Measurements from ENCODE around the gene SHOX.

The SHOX gene

DNA sequence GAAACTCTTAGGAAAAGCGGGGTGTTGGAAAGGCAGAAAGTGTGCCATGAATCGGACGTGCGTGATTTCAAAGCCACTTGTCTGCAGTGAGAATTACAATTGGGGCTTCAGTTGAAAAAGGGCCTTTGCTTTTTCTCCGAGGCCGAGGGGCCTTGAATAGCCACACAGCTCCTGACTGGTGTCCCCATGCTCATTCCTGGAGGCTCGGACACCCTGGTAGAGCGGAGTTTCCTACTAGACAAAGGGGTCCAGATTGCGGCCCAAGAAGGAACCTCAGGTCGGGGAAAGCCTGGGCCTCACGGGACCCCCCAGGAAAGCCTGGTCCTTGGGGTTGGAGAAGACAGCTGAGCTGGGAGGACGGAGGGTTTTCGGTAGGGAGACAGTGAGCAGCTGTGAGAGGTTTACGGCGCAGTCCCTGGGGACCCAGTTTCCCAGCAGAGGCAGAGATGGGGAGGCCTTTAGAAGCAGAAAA is 3.0 kb upstream of the SHOX start:
- no peak for DNase-seq
- no peak overlapping the region for H3K56ac ChIP-seq (ENCODE audit: low read length)
- peaks cover 65% of the 10 kb centered on the region for H3K27me3 ChIP-seq (ENCODE audit: insufficient read depth, low read length, poor library complexity)
- no peak overlapping the region for H2BK15ac ChIP-seq (replicated peaks; ENCODE audit: low read depth)
- no peak overlapping the region for H3K9ac ChIP-seq (ENCODE audit: low read length)
- no peak overlapping the region for H3K4ac ChIP-seq (ENCODE audit: low read depth, low read length)
- H4K5ac ChIP-seq (ENCODE audit: low read length), result no peak overlapping the region
- WGBS (ENCODE audit: extremely low coverage, insufficient coverage, low lambda C conversion rate), result no CpG with 5 or more reads among the region's 15 CpGs
- H3K4me1 ChIP-seq (ENCODE audit: control insufficient read depth, low read depth, low read length), result no peaks in the 10 kb centered on the region
- no peak overlapping the region for H4K8ac ChIP-seq (ENCODE audit: low read depth, low read length)
- H2AK5ac ChIP-seq (ENCODE audit: low read length), result no peak overlapping the region
- no peaks in the 10 kb centered on the region for H3K36me3 ChIP-seq (ENCODE audit: control insufficient read depth, insufficient read depth, low read length)
- H3K4me2 ChIP-seq (ENCODE audit: low read length), result no peak overlapping the region
- H3K79me1 ChIP-seq (ENCODE audit: low read length), result no peaks in the 10 kb centered on the region
- H3K27ac ChIP-seq (ENCODE audit: low read depth, low read length), result no peak overlapping the region
- no peak overlapping the region for H3K23ac ChIP-seq (ENCODE audit: low read length)
- no peak overlapping the region for H2BK5ac ChIP-seq (ENCODE audit: low read length)
- H2BK120ac ChIP-seq (ENCODE audit: low read depth, low read length), result no peak overlapping the region
- no peak overlapping the region for H3K4me3 ChIP-seq (ENCODE audit: low read length)
- H3K18ac ChIP-seq (ENCODE audit: low read length), result no peak overlapping the region
- no peaks in the 10 kb centered on the region for H3K79me2 ChIP-seq (ENCODE audit: control insufficient read depth, insufficient read depth, low read length)

- no peak overlapping the region for H3K9ac ChIP-seq (ENCODE audit: low read length)
Observed at GRCh38 chrX:627995-628394, 2.6 kb upstream of the SHOX start.

DNA sequence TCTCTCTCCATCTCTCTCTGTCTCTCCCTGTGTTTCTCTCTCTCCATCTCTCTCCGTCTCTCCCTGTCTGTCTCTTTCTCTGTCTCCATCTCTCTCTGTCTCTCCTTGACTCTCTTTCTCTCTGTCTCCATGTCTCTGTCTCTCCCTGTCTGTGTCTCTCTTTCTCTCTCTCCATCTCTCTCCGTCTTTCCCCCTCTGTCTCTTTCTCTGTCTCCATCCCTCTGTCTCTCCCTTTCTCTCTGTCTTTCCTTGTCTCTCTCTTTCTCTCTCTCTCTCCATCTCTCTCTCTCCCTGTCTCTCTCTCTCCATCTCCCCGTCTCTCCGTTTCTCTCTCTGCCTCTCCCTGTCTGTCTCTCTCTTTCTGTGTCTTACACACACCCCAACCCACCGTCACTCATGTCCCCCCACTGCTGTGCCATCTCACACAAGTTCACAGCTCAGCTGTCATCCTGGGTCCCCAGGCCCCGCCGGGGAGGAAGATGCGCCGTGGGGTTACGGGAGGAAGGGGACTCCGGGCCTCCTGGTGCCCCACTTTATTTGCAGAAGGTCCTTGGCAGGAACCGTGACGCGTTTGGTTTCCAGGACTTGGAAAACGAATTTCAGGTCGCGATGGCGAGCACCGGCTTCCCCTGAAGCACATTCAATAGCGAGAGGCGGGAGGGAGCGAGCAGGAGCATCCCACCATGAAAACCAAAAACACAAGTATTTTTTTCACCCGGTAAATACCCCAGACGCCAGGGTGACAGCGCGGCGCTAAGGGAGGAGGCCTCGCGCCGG is 1.2 kb upstream of the SHOX start:
- H2BK120ac ChIP-seq (ENCODE audit: low read depth, low read length), result no peak overlapping the region
- H3K27ac ChIP-seq (ENCODE audit: low read depth, low read length), result no peak overlapping the region
- no peak overlapping the region for H3K9ac ChIP-seq (ENCODE audit: low read length)
- no peaks in the 10 kb centered on the region for H3K36me3 ChIP-seq (ENCODE audit: control insufficient read depth, insufficient read depth, low read length)
- H3K18ac ChIP-seq (ENCODE audit: low read length), result no peak overlapping the region
- H3K56ac ChIP-seq (ENCODE audit: low read length), result no peak overlapping the region
- H3K4me2 ChIP-seq (ENCODE audit: low read length), result no peak overlapping the region
- DNase-seq, result no peak
- no peak overlapping the region for H3K4me3 ChIP-seq (ENCODE audit: low read length)
- no peak overlapping the region for H3K23ac ChIP-seq (ENCODE audit: low read length)
- H2BK15ac ChIP-seq (replicated peaks; ENCODE audit: low read depth), result no peak overlapping the region
- no peaks in the 10 kb centered on the region for H3K79me1 ChIP-seq (ENCODE audit: low read length)
- peaks cover 72% of the 10 kb centered on the region for H3K27me3 ChIP-seq (ENCODE audit: insufficient read depth, low read length, poor library complexity)
- H3K79me2 ChIP-seq (ENCODE audit: control insufficient read depth, insufficient read depth, low read length), result no peaks in the 10 kb centered on the region
- no peak overlapping the region for H3K4ac ChIP-seq (ENCODE audit: low read depth, low read length)
- H3K4me1 ChIP-seq (ENCODE audit: control insufficient read depth, low read depth, low read length), result no peaks in the 10 kb centered on the region
- H4K8ac ChIP-seq (ENCODE audit: low read depth, low read length), result no peak overlapping the region
- no peak overlapping the region for H2BK5ac ChIP-seq (ENCODE audit: low read length)
- H4K5ac ChIP-seq (ENCODE audit: low read length), result no peak overlapping the region
- H2AK5ac ChIP-seq (ENCODE audit: low read length), result no peak overlapping the region
- no CpG with 5 or more reads among the region's 30 CpGs for WGBS (ENCODE audit: extremely low coverage, insufficient coverage, low lambda C conversion rate)

More at GRCh38 chrX:627995-628394, 2.6 kb upstream of the SHOX start:
- H2BK120ac ChIP-seq (ENCODE audit: low read depth, low read length), result no peak overlapping the region
- H3K79me1 ChIP-seq (ENCODE audit: low read length), result no peaks in the 10 kb centered on the region
- DNase-seq, result no peak
- no peak overlapping the region for H4K8ac ChIP-seq (ENCODE audit: low read depth, low read length)
- H3K27me3 ChIP-seq (ENCODE audit: insufficient read depth, low read length, poor library complexity), result peaks cover 69% of the 10 kb centered on the region
- H3K23ac ChIP-seq (ENCODE audit: low read length), result no peak overlapping the region
- no peaks in the 10 kb centered on the region for H3K4me1 ChIP-seq (ENCODE audit: control insufficient read depth, low read depth, low read length)
- H3K36me3 ChIP-seq (ENCODE audit: control insufficient read depth, insufficient read depth, low read length), result no peaks in the 10 kb centered on the region
- no peak overlapping the region for H4K5ac ChIP-seq (ENCODE audit: low read length)
- no peak overlapping the region for H3K4me3 ChIP-seq (ENCODE audit: low read length)
- no peak overlapping the region for H3K27ac ChIP-seq (ENCODE audit: low read depth, low read length)
- H2BK5ac ChIP-seq (ENCODE audit: low read length), result no peak overlapping the region
- no peak overlapping the region for H3K56ac ChIP-seq (ENCODE audit: low read length)
- H3K4me2 ChIP-seq (ENCODE audit: low read length), result no peak overlapping the region
- no peak overlapping the region for H2AK5ac ChIP-seq (ENCODE audit: low read length)
- no CpG with 5 or more reads among the region's 4 CpGs for whole genome bisulfite sequencing (ENCODE audit: extremely low coverage, insufficient coverage, low lambda C conversion rate)
- no peaks in the 10 kb centered on the region for H3K79me2 ChIP-seq (ENCODE audit: control insufficient read depth, insufficient read depth, low read length)
- no peak overlapping the region for H3K4ac ChIP-seq (ENCODE audit: low read depth, low read length)
- no peak overlapping the region for H2BK15ac ChIP-seq (replicated peaks; ENCODE audit: low read depth)
- no peak overlapping the region for H3K18ac ChIP-seq (ENCODE audit: low read length)

GRCh38 chrX:630007-630611 is 482 bp upstream of the SHOX start:
- peaks cover 75% of the 10 kb centered on the region for H3K27me3 ChIP-seq (ENCODE audit: insufficient read depth, low read length, poor library complexity)
- H3K79me2 ChIP-seq (ENCODE audit: control insufficient read depth, insufficient read depth, low read length), result no peaks in the 10 kb centered on the region
- H2BK5ac ChIP-seq (ENCODE audit: low read length), result no peak overlapping the region
- no peak for DNase-seq
- H3K4me2 ChIP-seq (ENCODE audit: low read length), result peak overlapping the region; percentile 38
- H3K18ac ChIP-seq (ENCODE audit: low read length), result no peak overlapping the region
- H3K79me1 ChIP-seq (ENCODE audit: low read length), result no peaks in the 10 kb centered on the region
- no peaks in the 10 kb centered on the region for H3K36me3 ChIP-seq (ENCODE audit: control insufficient read depth, insufficient read depth, low read length)
- no peak overlapping the region for H3K56ac ChIP-seq (ENCODE audit: low read length)
- no peak overlapping the region for H3K4ac ChIP-seq (ENCODE audit: low read depth, low read length)
- H3K9ac ChIP-seq (ENCODE audit: low read length), result no peak overlapping the region
- H4K8ac ChIP-seq (ENCODE audit: low read depth, low read length), result no peak overlapping the region
- no peak overlapping the region for H2AK5ac ChIP-seq (ENCODE audit: low read length)
- no peak overlapping the region for H3K4me3 ChIP-seq (ENCODE audit: low read length)
- H4K5ac ChIP-seq (ENCODE audit: low read length), result no peak overlapping the region
- no peak overlapping the region for H2BK120ac ChIP-seq (ENCODE audit: low read depth, low read length)
- no peaks in the 10 kb centered on the region for H3K4me1 ChIP-seq (ENCODE audit: control insufficient read depth, low read depth, low read length)
- WGBS (ENCODE audit: extremely low coverage, insufficient coverage, low lambda C conversion rate), result no CpG with 5 or more reads among the region's 62 CpGs
- no peak overlapping the region for H3K23ac ChIP-seq (ENCODE audit: low read length)
- no peak overlapping the region for H2BK15ac ChIP-seq (replicated peaks; ENCODE audit: low read depth)
- no peak overlapping the region for H3K27ac ChIP-seq (ENCODE audit: low read depth, low read length)

GRCh38 chrX:631802-632365 is 1.3 kb downstream of the SHOX start:
- H2AK5ac ChIP-seq (ENCODE audit: low read length), result no peak overlapping the region
- no peak overlapping the region for H3K4me2 ChIP-seq (ENCODE audit: low read length)
- no peaks in the 10 kb centered on the region for H3K79me1 ChIP-seq (ENCODE audit: low read length)
- H4K8ac ChIP-seq (ENCODE audit: low read depth, low read length), result no peak overlapping the region
- H3K27ac ChIP-seq (ENCODE audit: low read depth, low read length), result no peak overlapping the region
- H3K56ac ChIP-seq (ENCODE audit: low read length), result peak overlapping the region; percentile 7
- no peak for DNase-seq
- H3K9ac ChIP-seq (ENCODE audit: low read length), result no peak overlapping the region
- no peak overlapping the region for H3K18ac ChIP-seq (ENCODE audit: low read length)
- no peak overlapping the region for H4K5ac ChIP-seq (ENCODE audit: low read length)
- no peak overlapping the region for H2BK5ac ChIP-seq (ENCODE audit: low read length)
- H3K4me1 ChIP-seq (ENCODE audit: control insufficient read depth, low read depth, low read length), result no peaks in the 10 kb centered on the region
- no CpG with 5 or more reads among the region's 44 CpGs for WGBS (ENCODE audit: extremely low coverage, insufficient coverage, low lambda C conversion rate)
- no peaks in the 10 kb centered on the region for H3K36me3 ChIP-seq (ENCODE audit: control insufficient read depth, insufficient read depth, low read length)
- no peak overlapping the region for H3K4me3 ChIP-seq (ENCODE audit: low read length)
- H2BK15ac ChIP-seq (replicated peaks; ENCODE audit: low read depth), result no peak overlapping the region
- H3K23ac ChIP-seq (ENCODE audit: low read length), result no peak overlapping the region
- no peak overlapping the region for H2BK120ac ChIP-seq (ENCODE audit: low read depth, low read length)
- no peaks in the 10 kb centered on the region for H3K79me2 ChIP-seq (ENCODE audit: control insufficient read depth, insufficient read depth, low read length)
- no peak overlapping the region for H3K4ac ChIP-seq (ENCODE audit: low read depth, low read length)
- H3K27me3 ChIP-seq (ENCODE audit: insufficient read depth, low read length, poor library complexity), result peaks cover 79% of the 10 kb centered on the region
